Measurements from ENCODE around the gene GC. TPM values are rescaled to one million over a fixed set of nuclear protein-coding genes. Genes with fewer than 3 reads are reported as not detected.
"Not testable (repeated sequence)": the region's sequence is repeated elsewhere in the genome, so short reads cannot be mapped to it uniquely, and the experiment has no call there.

Gene GC
- total RNA-seq, 1 donor from 2014 or later = not detected

GRCh38 chr4:71765821-71766383, 18.0 kb downstream of the GC start:
- DNase-seq (ENCODE audit: low read depth, low spot score) = no peak

- no peak for DNase-seq (ENCODE audit: low read depth, low spot score)
These were observed 18.5 kb downstream of the GC start for GRCh38 chr4:71765350-71765749.

GRCh38 chr4:71752383-71753042, 31.4 kb downstream of the GC start:
- no peak for DNase-seq (ENCODE audit: low read depth, low spot score)

GRCh38 chr4:71749008-71749594, 34.8 kb downstream of the GC start:
- no peak for DNase-seq (ENCODE audit: low read depth, low spot score)

- DNase-seq (ENCODE audit: low read depth, low spot score) = no peak
These were observed 37.5 kb downstream of the GC start for GRCh38 chr4:71746379-71746778.

- not testable (repeated sequence) for DNase-seq (ENCODE audit: low read depth, low spot score)
These were observed 45.1 kb downstream of the GC start for GRCh38 chr4:71738782-71739181.

GRCh38 chr4:71732706-71733105, 51.2 kb downstream of the GC start:
- no peak for DNase-seq (ENCODE audit: low read depth, low spot score)

GRCh38 chr4:71732066-71732465, 51.8 kb downstream of the GC start:
- no peak for DNase-seq (ENCODE audit: low read depth, low spot score)

- no peak for DNase-seq (ENCODE audit: low read depth, low spot score)
These were observed 54.0 kb downstream of the GC start for GRCh38 chr4:71729856-71730255.

GRCh38 chr4:71713611-71714203, 70.2 kb downstream of the GC start:
- DNase-seq (ENCODE audit: low read depth, low spot score) = no peak

- DNase-seq (ENCODE audit: low read depth, low spot score) = no peak
These were observed 71.9 kb downstream of the GC start for GRCh38 chr4:71711985-71712348.

- no peak for DNase-seq (ENCODE audit: low read depth, low spot score)
These were observed 72.6 kb downstream of the GC start for GRCh38 chr4:71711044-71711984.

GRCh38 chr4:71709961-71710360, 73.9 kb downstream of the GC start:
- DNase-seq (ENCODE audit: low read depth, low spot score) = no peak

GRCh38 chr4:71698141-71698540, 85.7 kb downstream of the GC start:
- DNase-seq (ENCODE audit: low read depth, low spot score) = no peak

- no peak for DNase-seq (ENCODE audit: low read depth, low spot score)
These were observed 86.8 kb downstream of the GC start for GRCh38 chr4:71697031-71697430.

GRCh38 chr4:71694961-71695360, 88.9 kb downstream of the GC start:
- DNase-seq (ENCODE audit: low read depth, low spot score) = no peak

GRCh38 chr4:71692963-71693362, 90.9 kb downstream of the GC start:
- DNase-seq (ENCODE audit: low read depth, low spot score) = no peak

GRCh38 chr4:71692198-71692597, 91.7 kb downstream of the GC start:
- DNase-seq (ENCODE audit: low read depth, low spot score) = no peak

All from pulmonary artery endothelial cell (primary cell).